Hepatocyte (in vitro differentiated cells): ENCODE data around the gene WNK2. TPM values are rescaled to one million over a fixed set of nuclear protein-coding genes. Genes with fewer than 3 reads are reported as not detected.
A peak's percentile ranks its signal among the peaks of the same experiment; 100 is the strongest.

Experiments
- DNase-seq: peaks from one replicate; pipeline ENCODE4 v3.0.0-alpha.2; 2016; ENCODE audit warnings: low spot score
- H2AFZ ChIP-seq: fragments of 200-600 bp; sonication (generic); 2 replicates; pipeline ENCODE4 v1.6.0; 2016; ENCODE audit warnings: antibody characterized with exemption, mild to moderate bottlenecking
- H3K27ac ChIP-seq: fragments of 200-600 bp; sonication (generic); 2 replicates; pipeline ENCODE4 v1.5.1; 2016; ENCODE audit warnings: mild to moderate bottlenecking
- H3K27me3 ChIP-seq: fragments of 200-600 bp; sonication (generic); 2 replicates; pipeline ENCODE4 v1.6.1; 2016
- H3K36me3 ChIP-seq: fragments of 200-600 bp; sonication (generic); replicated peaks from 2 replicates; pipeline ENCODE4 v1.5.1; 2016; ENCODE audit warnings: low read depth; ENCODE audit not compliant: insufficient read depth
- H3K4me1 ChIP-seq: fragments of 200-600 bp; sonication (generic); 2 replicates; pipeline ENCODE4 v1.5.1; 2016; ENCODE audit warnings: mild to moderate bottlenecking, moderate library complexity; ENCODE audit not compliant: insufficient read depth
- H3K4me2 ChIP-seq: fragments of 200-600 bp; sonication (generic); 2 replicates; pipeline ENCODE4 v1.6.0; 2016
- H3K4me3 ChIP-seq: fragments of 200-600 bp; sonication (generic); 2 replicates; pipeline ENCODE4 v1.5.1; 2016; ENCODE audit warnings: mild to moderate bottlenecking
- H3K79me2 ChIP-seq: fragments of 200-600 bp; sonication (generic); 2 replicates; pipeline ENCODE4 v1.6.0; 2017; ENCODE audit warnings: mild to moderate bottlenecking
- H3K9me2 ChIP-seq: fragments of 200-600 bp; sonication (generic); replicated peaks from 2 replicates; pipeline ENCODE4 v1.6.0; 2017; ENCODE audit warnings: mild to moderate bottlenecking; ENCODE audit not compliant: insufficient read depth
- H3K9me3 ChIP-seq: fragments of 200-600 bp; sonication (generic); 2 replicates; pipeline ENCODE4 v1.5.1; 2016; ENCODE audit warnings: low read depth, mild to moderate bottlenecking
- H4K20me1 ChIP-seq: fragments of 200-600 bp; sonication (generic); 2 replicates; pipeline ENCODE4 v1.6.0; 2016; ENCODE audit warnings: mild to moderate bottlenecking; ENCODE audit not compliant: insufficient read depth, poor library complexity, severe bottlenecking
- CTCF ChIP-seq: fragments of 200-600 bp; sonication (generic); IDR thresholded peaks from 2 replicates; pipeline ENCODE4 v1.5.1; 2016; ENCODE audit warnings: antibody characterized with exemption, mild to moderate bottlenecking; ENCODE audit not compliant: poor library complexity
- EZH2 ChIP-seq: fragments of 200-600 bp; sonication (generic); IDR thresholded peaks from 2 replicates; pipeline ENCODE4 v1.6.1; 2016; ENCODE audit warnings: antibody characterized with exemption, mild to moderate bottlenecking, borderline replicate concordance
- EZH2phosphoT487 ChIP-seq: fragments of 200-600 bp; sonication (generic); IDR thresholded peaks from one replicate; pipeline ENCODE4 v1.6.1; 2018; ENCODE audit warnings: antibody characterized with exemption, mild to moderate bottlenecking, low read depth, moderate library complexity; ENCODE audit not compliant: unreplicated experiment, severe bottlenecking
- WGBS: methylation state at CpG from one replicate; pipeline ENCODE4 v1.1.6; 2016; ENCODE audit warnings: low lambda C conversion rate; ENCODE audit errors: missing lambda C conversion rate; 5-methylcytosine and 5-hydroxymethylcytosine counted together
- polyA plus RNA-seq: library from polyadenylated mRNA; unstranded; fragments of >200 nt; fragmentation: Nextera tagmentation; extraction: Ambion mirVana; gene quantifications from 2 replicates; pipeline ENCODE4 v1.2.1, GENCODE V29; 2016
- total RNA-seq: library from RNA; depleted of rRNA; stranded (reverse); fragments of >200 nt; gene quantifications from 2 replicates; pipeline ENCODE4 v1.2.3, GENCODE V29; 2014

WNK2 gene
- total and polyA plus RNA-seq, 2 experiments from 2014 or later = 8.9 to 13.5 TPM

GRCh38 chr9:93184432-93185265, 710 bp downstream of the WNK2 start:
- no peak for DNase-seq
- H3K79me2 ChIP-seq = no peaks in the 10 kb centered on the region
- no peak overlapping the region for H3K27ac ChIP-seq
- peak overlapping the region; percentile 78 for H2AFZ ChIP-seq
- no peaks in the 10 kb centered on the region for H4K20me1 ChIP-seq
- no peaks in the 10 kb centered on the region for H3K9me3 ChIP-seq
- H3K4me1 ChIP-seq = peaks cover 5% of the 10 kb centered on the region
- no peaks in the 10 kb centered on the region for H3K9me2 ChIP-seq
- no peak for TF ChIP-seq EZH2phosphoT487
- no peak for TF ChIP-seq CTCF
- TF ChIP-seq EZH2 = no peak
- H3K4me3 ChIP-seq = peak overlapping the region; percentile 61
- H3K36me3 ChIP-seq = no peaks in the 10 kb centered on the region
- H3K4me2 ChIP-seq = peak overlapping the region; percentile 98
- H3K27me3 ChIP-seq = peaks cover 26% of the 10 kb centered on the region
- 2% methylated on average over 54 of the region's 97 CpGs for WGBS

- DNase-seq = no peak
- no peak overlapping the region for H2AFZ ChIP-seq
- H3K4me2 ChIP-seq = peak overlapping the region; percentile 98
- H3K79me2 ChIP-seq = no peaks in the 10 kb centered on the region
- no peak overlapping the region for H3K4me3 ChIP-seq
- no peak overlapping the region for H3K27ac ChIP-seq
- H3K9me2 ChIP-seq = no peaks in the 10 kb centered on the region
- H3K9me3 ChIP-seq = no peaks in the 10 kb centered on the region
- H3K36me3 ChIP-seq = no peaks in the 10 kb centered on the region
- no peaks in the 10 kb centered on the region for H4K20me1 ChIP-seq
- TF ChIP-seq EZH2phosphoT487 (no peak), CTCF (no peak), EZH2 (no peak)
- 75% methylated on average over 45 of the region's 61 CpGs for WGBS
- H3K4me1 ChIP-seq = peaks cover 5% of the 10 kb centered on the region
- peaks cover 26% of the 10 kb centered on the region for H3K27me3 ChIP-seq
These were observed 1.6 kb downstream of the WNK2 start for GRCh38 chr9:93185266-93186214.

- 79% methylated on average over 16 of the region's 16 CpGs for WGBS
- DNase-seq = no peak
These were observed 2.4 kb downstream of the WNK2 start for GRCh38 chr9:93186215-93186945.

More at GRCh38 chr9:93186215-93186945, 2.4 kb downstream of the WNK2 start:
- Histone ChIP-seq H4K20me1 (no peaks in the 10 kb centered on the region), H3K27me3 (peaks cover 26% of the 10 kb centered on the region), H3K4me1 (peaks cover 5% of the 10 kb centered on the region), H3K9me3 (no peaks in the 10 kb centered on the region), H3K4me2 (peak overlapping the region; percentile 98), H2AFZ (no peak overlapping the region), H3K36me3 (no peaks in the 10 kb centered on the region), H3K4me3 (no peak overlapping the region), H3K79me2 (no peaks in the 10 kb centered on the region), H3K27ac (no peak overlapping the region), H3K9me2 (no peaks in the 10 kb centered on the region)
- TF ChIP-seq EZH2phosphoT487 = no peak
- no peak for TF ChIP-seq CTCF
- no peak for TF ChIP-seq EZH2
